Natural killer cell (primary cell): ENCODE measurements around the gene HMGN4. TPM values are rescaled to one million over a fixed set of nuclear protein-coding genes. Genes with fewer than 3 reads are reported as not detected.

Source experiments
- ATAC-seq, 3 donors: fragments of 150-1000 bp in 2 of 3; fragments of 200-7000 bp in 1 of 3; cut with Tn5 transposase; 1 replicate in 1 of 3; 2 replicates in 2 of 3; pipeline ENCODE4 v1.10.0; 2021; ENCODE audit warnings: mild to moderate bottlenecking in 2 of 3, moderate library complexity in 2 of 3
- DNase-seq, 2 donors: peaks; one replicate each; pipeline versions ENCODE4 v3.0.0 to v3.0.0-alpha.2; 2013 to 2021; ENCODE audit warnings: mixed read lengths in 1 of 2
- H3K27ac ChIP-seq: one replicate; pipeline ENCODE4 v1.5.1; 2013; ENCODE audit warnings: mild to moderate bottlenecking, low read length
- H3K27me3 ChIP-seq: one replicate; pipeline ENCODE4 v1.6.1; 2013; ENCODE audit warnings: low read length; ENCODE audit not compliant: control insufficient read depth, insufficient read depth
- H3K36me3 ChIP-seq: one replicate; pipeline ENCODE4 v1.6.1; 2013; ENCODE audit warnings: low read length; ENCODE audit not compliant: control insufficient read depth, insufficient read depth
- H3K4me1 ChIP-seq: one replicate; pipeline ENCODE4 v1.6.1; 2013; ENCODE audit warnings: low read length; ENCODE audit not compliant: control insufficient read depth, insufficient read depth
- H3K4me3 ChIP-seq: one replicate; pipeline ENCODE4 v1.5.1; 2013; ENCODE audit warnings: low read length
- H3K9me3 ChIP-seq: one replicate; pipeline ENCODE4 v1.6.1; 2013; ENCODE audit warnings: low read length; ENCODE audit not compliant: control insufficient read depth, insufficient read depth
- H3K27ac Mint-ChIP-seq, 2 donors: one replicate each; pipeline ENCODE4 v1.8.0; 2022; ENCODE audit warnings: mild to moderate bottlenecking in 2 of 2, mixed read lengths in 2 of 2, moderate library complexity in 1 of 2
- H3K27me3 Mint-ChIP-seq, 2 donors: one replicate each; pipeline ENCODE4 v1.8.0; 2022; ENCODE audit warnings: low read depth in 2 of 2, mixed read lengths in 2 of 2
- H3K36me3 Mint-ChIP-seq: one replicate; pipeline ENCODE4 v1.8.0; 2022; ENCODE audit warnings: mixed read lengths
- H3K4me1 Mint-ChIP-seq, 2 donors: one replicate each; pipeline ENCODE4 v1.8.0; 2022; ENCODE audit warnings: mixed read lengths in 2 of 2
- H3K4me3 Mint-ChIP-seq: one replicate; pipeline ENCODE4 v1.8.0; 2022; ENCODE audit warnings: mild to moderate bottlenecking, moderate library complexity, mixed read lengths
- H3K9me3 Mint-ChIP-seq, 2 donors: one replicate each; pipeline ENCODE4 v1.8.0; 2022; ENCODE audit warnings: mixed read lengths in 2 of 2
- CTCF ChIP-seq: fragments of 200-600 bp; IDR thresholded peaks from one replicate; pipeline ENCODE4 v1.8.0; 2022; ENCODE audit warnings: antibody characterized with exemption
- WGBS: methylation state at CpG from one replicate; pipeline ENCODE4 v1.1.7; 2013; ENCODE audit warnings: missing lambda C conversion rate; ENCODE audit not compliant: insufficient coverage; 5-methylcytosine and 5-hydroxymethylcytosine counted together
- intact Hi-C: fragments of 100-400 bp; cut with micrococcal nuclease; formaldehyde crosslinking; loops from one replicate; pipeline ENCODE4 v1.14.2; 2022
- total RNA-seq, 4 donors: library from RNA; stranded (reverse); fragments of 120-200 nt in 1 of 4; gene quantifications; one replicate each; pipeline versions ENCODE4 v1.2.3 to v1.2.4, GENCODE V29; 2013 to 2022

HMGN4 gene
- total RNA-seq, 3 donors from 2014 or later (not counting 1 experiment from before 2014, with no cell fraction given) = 55.7 to 80.6 (median 70.3) TPM

GRCh38 chr6:26578279-26578678 is 40.1 kb downstream of the HMGN4 start:
- Mint-ChIP-seq H3K9me3 (peaks cover 0 to 3% of the 10 kb centered on the region in 2 donors), H3K4me1 (peaks cover 15 to 16% of the 10 kb centered on the region in 2 donors), H3K4me3 (peak overlapping the region; percentile 29), H3K27ac (no peak overlapping the region), H3K27me3 (peaks cover 39 to 58% of the 10 kb centered on the region in 2 donors), H3K36me3 (peaks cover 11% of the 10 kb centered on the region)
- Histone ChIP-seq H3K4me3 (no peak overlapping the region), H3K27me3 (peaks cover 8% of the 10 kb centered on the region), H3K9me3 (no peaks in the 10 kb centered on the region), H3K4me1 (peaks cover 9% of the 10 kb centered on the region), H3K36me3 (no peaks in the 10 kb centered on the region), H3K27ac (no peak overlapping the region)
- WGBS = 93% methylated on average over 6 of the region's 6 CpGs
- TF ChIP-seq CTCF = no peak
- intact Hi-C loops = loop anchor here (10.0 kb wide), 1 partner anchor 1317 kb away; a partner anchor contains a TSS
- ATAC-seq (no peak), DNase-seq (no peak)

- no peak overlapping the region for H3K4me3 ChIP-seq
- H3K27ac ChIP-seq = no peak overlapping the region
- Mint-ChIP-seq H3K27ac (no peak overlapping the region), H3K36me3 (peaks cover 11% of the 10 kb centered on the region), H3K4me3 (peak overlapping the region; percentile 29), H3K27me3 (peaks cover 43 to 62% of the 10 kb centered on the region in 2 donors), H3K9me3 (peaks cover 0 to 3% of the 10 kb centered on the region in 2 donors), H3K4me1 (peaks cover 15 to 16% of the 10 kb centered on the region in 2 donors)
- TF ChIP-seq CTCF = no peak
- peaks cover 9% of the 10 kb centered on the region for H3K4me1 ChIP-seq
- H3K9me3 ChIP-seq = no peaks in the 10 kb centered on the region
- H3K36me3 ChIP-seq = no peaks in the 10 kb centered on the region
- DNase-seq (no peak), ATAC-seq (no peak)
- intact Hi-C loops = loop anchor here (10.0 kb wide), 1 partner anchor 1316 kb away; a partner anchor contains a TSS
- H3K27me3 ChIP-seq = peaks cover 9% of the 10 kb centered on the region
- WGBS = no CpG with 5 or more reads among the region's 1 CpG
Observed at GRCh38 chr6:26578741-26579140, 40.6 kb downstream of the HMGN4 start.

GRCh38 chr6:26581164-26581915 is 43.2 kb downstream of the HMGN4 start:
- no peak overlapping the region for H3K27ac Mint-ChIP-seq
- H3K36me3 ChIP-seq = no peaks in the 10 kb centered on the region
- intact Hi-C loops = no loop called here
- peaks cover 60 to 66% of the 10 kb centered on the region in 2 donors for H3K27me3 Mint-ChIP-seq
- peaks cover 18% of the 10 kb centered on the region for H3K27me3 ChIP-seq
- peaks cover 0 to 3% of the 10 kb centered on the region in 2 donors for H3K9me3 Mint-ChIP-seq
- H3K4me1 ChIP-seq = peaks cover 9% of the 10 kb centered on the region
- DNase-seq = no peak
- peaks cover 14% of the 10 kb centered on the region in 2 donors for H3K4me1 Mint-ChIP-seq
- H3K36me3 Mint-ChIP-seq = peaks cover 11% of the 10 kb centered on the region
- no peak for ATAC-seq
- TF ChIP-seq CTCF = no peak
- no peak overlapping the region for H3K27ac ChIP-seq
- H3K4me3 Mint-ChIP-seq = no peak overlapping the region
- no peak overlapping the region for H3K4me3 ChIP-seq
- H3K9me3 ChIP-seq = no peaks in the 10 kb centered on the region
- WGBS = 66% methylated on average over 4 of the region's 4 CpGs
